ENCODE data around the gene CREB3.
A peak's percentile ranks its signal among the peaks of the same experiment; 100 is the strongest.

Gene CREB3

GRCh38 chr9:35727676-35728040, 4.8 kb upstream of the CREB3 start:
- DNase-seq (ENCODE audit: low read depth): no peak

- peak; percentile 88 for DNase-seq (ENCODE audit: low read depth)
Measured at GRCh38 chr9:35728041-35728971, 4.2 kb upstream of the CREB3 start.

- DNase-seq (ENCODE audit: low read depth): peak; percentile 22
Measured at GRCh38 chr9:35729101-35729500, 3.4 kb upstream of the CREB3 start.

- peak; percentile 96 for DNase-seq (ENCODE audit: low read depth)
Measured at GRCh38 chr9:35729700-35730485, 2.6 kb upstream of the CREB3 start.

- DNase-seq (ENCODE audit: low read depth): no peak
Measured at GRCh38 chr9:35730486-35730854, 2.0 kb upstream of the CREB3 start.

GRCh38 chr9:35731415-35732184, 866 bp upstream of the CREB3 start:
- DNase-seq (ENCODE audit: low read depth): no peak

GRCh38 chr9:35732800-35733541, 505 bp downstream of the CREB3 start:
- DNase-seq (ENCODE audit: low read depth): peak; percentile 84

- peak; percentile 41 for DNase-seq (ENCODE audit: low read depth)
Measured at GRCh38 chr9:35734096-35734495, 1.6 kb downstream of the CREB3 start.

GRCh38 chr9:35736201-35736633, 3.8 kb downstream of the CREB3 start:
- DNase-seq (ENCODE audit: low read depth): peak; percentile 86

GRCh38 chr9:35737143-35737542, 4.7 kb downstream of the CREB3 start:
- no peak for DNase-seq (ENCODE audit: low read depth)

GRCh38 chr9:35738186-35738585, 5.7 kb downstream of the CREB3 start:
- DNase-seq (ENCODE audit: low read depth): no peak

- no peak for DNase-seq (ENCODE audit: low read depth)
Measured at GRCh38 chr9:35738924-35739323, 6.5 kb downstream of the CREB3 start.

GRCh38 chr9:35740243-35740642, 7.8 kb downstream of the CREB3 start:
- DNase-seq (ENCODE audit: low read depth): no peak

- no peak for DNase-seq (ENCODE audit: low read depth)
Measured at GRCh38 chr9:35741740-35742139, 9.3 kb downstream of the CREB3 start.

GRCh38 chr9:35743452-35743851, 11.0 kb downstream of the CREB3 start:
- DNase-seq (ENCODE audit: low read depth): no peak

GRCh38 chr9:35743880-35744518, 11.5 kb downstream of the CREB3 start:
- DNase-seq (ENCODE audit: low read depth): no peak

GRCh38 chr9:35745569-35745968, 13.1 kb downstream of the CREB3 start:
- no peak for DNase-seq (ENCODE audit: low read depth)

- DNase-seq (ENCODE audit: low read depth): peak; percentile 22
Measured at GRCh38 chr9:35746583-35746982, 14.1 kb downstream of the CREB3 start.

GRCh38 chr9:35748242-35748857, 15.9 kb downstream of the CREB3 start:
- peak; percentile 43 for DNase-seq (ENCODE audit: low read depth)

GRCh38 chr9:35748858-35749514, 16.5 kb downstream of the CREB3 start, which contains the start of the genes GBA2 and RGP1:
TSS of gene GBA2 (minus strand) at chr9:35749228. CDS start at chr9:35748704, 524 bp downstream.
TSS of gene RGP1 (plus strand) at chr9:35749287. CDS start at chr9:35749756, 469 bp downstream.
- peak; percentile 83 for DNase-seq (ENCODE audit: low read depth)

Measured in ELR (cell line).